ENCODE results near the gene TPX2.

GRCh38 chr20:31718952-31719643, 20.0 kb upstream of the TPX2 start:
- TF ChIP-seq CTCF (IDR thresholded peaks at IDR 0.05) (no peak), EZH2 (IDR thresholded peaks at IDR 0.05) (no peak)
